ENCODE results near the gene NOP58.
A peak's percentile ranks its signal among the peaks of the same experiment; 100 is the strongest.
"Not testable (repeated sequence)": the region's sequence is repeated elsewhere in the genome, so short reads cannot be mapped to it uniquely, and the experiment has no call there.

Gene NOP58

GRCh38 chr2:202249521-202250253 lies 15.9 kb upstream of the NOP58 start:
- Histone ChIP-seq H3K9me3 (0 out of 2 replicates have a peak, but pooled peaks cover 2% of the 10 kb centered on the region), H3K27me3 (no peaks in the 10 kb centered on the region), H3K4me1 (no peaks in the 10 kb centered on the region), H3K36me3 (no peaks in the 10 kb centered on the region), H3K4me3 (ENCODE audit: low read depth, low read length) (no peak overlapping the region)
- no peak for DNase-seq
- no peak for TF ChIP-seq CTCF (IDR thresholded peaks at IDR 0.05; ENCODE audit: low read depth, low read length)

- no peaks in the 10 kb centered on the region for H3K36me3 ChIP-seq
- no peaks in the 10 kb centered on the region for H3K27me3 ChIP-seq
- H3K4me1 ChIP-seq: no peaks in the 10 kb centered on the region
- 0 out of 2 replicates have a peak, but pooled peaks cover 2% of the 10 kb centered on the region for H3K9me3 ChIP-seq
- no peak for TF ChIP-seq CTCF (IDR thresholded peaks at IDR 0.05; ENCODE audit: low read depth, low read length)
- no peak overlapping the region for H3K4me3 ChIP-seq (ENCODE audit: low read depth, low read length)
- DNase-seq: no peak
Measured at GRCh38 chr2:202251494-202251893, 14.1 kb upstream of the NOP58 start.

GRCh38 chr2:202261531-202261930 lies 4.0 kb upstream of the NOP58 start:
- no peak for DNase-seq
- Histone ChIP-seq H3K36me3 (peaks cover under 1% of the 10 kb centered on the region; the same call in 1 of the 2 replicates), H3K4me1 (no peaks in the 10 kb centered on the region), H3K4me3 (ENCODE audit: low read depth, low read length) (no peak overlapping the region), H3K9me3 (no peaks in the 10 kb centered on the region), H3K27me3 (no peaks in the 10 kb centered on the region)
- no peak for TF ChIP-seq CTCF (IDR thresholded peaks at IDR 0.05; ENCODE audit: low read depth, low read length)

- Histone ChIP-seq H3K27me3 (no peaks in the 10 kb centered on the region), H3K36me3 (peaks cover 14% of the 10 kb centered on the region), H3K9me3 (no peaks in the 10 kb centered on the region), H3K4me1 (no peaks in the 10 kb centered on the region; the same call in 1 of the 2 replicates), H3K4me3 (ENCODE audit: low read depth, low read length) (peak overlapping the region; percentile 97)
- no peak for TF ChIP-seq CTCF (IDR thresholded peaks at IDR 0.05; ENCODE audit: low read depth, low read length)
- no peak for DNase-seq
Measured at GRCh38 chr2:202267495-202267894, 1.9 kb downstream of the NOP58 start.

GRCh38 chr2:202269585-202269984 lies 4.0 kb downstream of the NOP58 start:
- DNase-seq: no peak
- Histone ChIP-seq H3K4me1 (no peaks in the 10 kb centered on the region; the same call in none of the 2 replicates), H3K36me3 (peaks cover 15% of the 10 kb centered on the region), H3K9me3 (no peaks in the 10 kb centered on the region), H3K27me3 (no peaks in the 10 kb centered on the region), H3K4me3 (ENCODE audit: low read depth, low read length) (no peak overlapping the region; the same call in 1 of the 2 replicates)
- no peak for TF ChIP-seq CTCF (IDR thresholded peaks at IDR 0.05; ENCODE audit: low read depth, low read length)

GRCh38 chr2:202270487-202270886 lies 4.9 kb downstream of the NOP58 start:
- H3K4me1 ChIP-seq: no peaks in the 10 kb centered on the region; the same call in none of the 2 replicates
- no peak for TF ChIP-seq CTCF (IDR thresholded peaks at IDR 0.05; ENCODE audit: low read depth, low read length)
- no peak for DNase-seq
- no peaks in the 10 kb centered on the region for H3K27me3 ChIP-seq
- H3K36me3 ChIP-seq: peaks cover 24% of the 10 kb centered on the region
- no peaks in the 10 kb centered on the region for H3K9me3 ChIP-seq
- no peak overlapping the region for H3K4me3 ChIP-seq (ENCODE audit: low read depth, low read length)

GRCh38 chr2:202276078-202276720 lies 10.6 kb downstream of the NOP58 start:
- not testable (repeated sequence) for H3K9me3 ChIP-seq; H3K4me3 ChIP-seq (ENCODE audit: low read depth, low read length); H3K4me1 ChIP-seq; H3K27me3 ChIP-seq; DNase-seq
- peaks cover 67% of the 10 kb centered on the region for H3K36me3 ChIP-seq

All from BE2C (cell line).